Peyer's patch (tissue), 4 donors: ENCODE measurements around the gene TNFRSF14. TPM values are rescaled to one million over a fixed set of nuclear protein-coding genes. Genes with fewer than 3 reads are reported as not detected.

Experiments
- DNase-seq, 3 donors: peaks; one replicate each; pipeline ENCODE4 v3.0.0-alpha.2; 2017 to 2019
- H3K27ac ChIP-seq, 4 donors: fragments of 200-600 bp; sonication (generic); one replicate each; pipeline ENCODE4 v1.5.1; 2016 to 2019
- H3K27me3 ChIP-seq, 2 donors: fragments of 200-600 bp; sonication (generic); one replicate each; pipeline ENCODE4 v1.5.1; 2019
- H3K36me3 ChIP-seq, 3 donors: fragments of 200-600 bp; sonication (generic); one replicate each; pipeline ENCODE4 v1.5.1; 2016 to 2019
- H3K4me1 ChIP-seq, 4 donors: fragments of 200-600 bp; sonication (generic); one replicate each; pipeline ENCODE4 v1.5.1; 2016 to 2019
- H3K4me3 ChIP-seq, 4 donors: fragments of 200-600 bp; sonication (generic); 1 replicate in 3 of 4; 2 replicates in 1 of 4; pipeline ENCODE4 v1.5.1; 2016 to 2019; ENCODE audit warnings: mild to moderate bottlenecking in 1 of 4
- H3K9me3 ChIP-seq, 4 donors: fragments of 200-600 bp; sonication (generic); one replicate each; pipeline ENCODE4 v1.5.1; 2016 to 2019; ENCODE audit warnings: mild to moderate bottlenecking in 1 of 4
- POLR2A ChIP-seq, 2 donors: fragments of 450-650 bp; IDR thresholded peaks; one replicate each; pipeline ENCODE4 v1.5.1; 2017; ENCODE audit warnings: antibody characterized with exemption in 2 of 2, mild to moderate bottlenecking in 2 of 2, moderate library complexity in 2 of 2
- total RNA-seq, 4 donors: library from RNA; depleted of rRNA; stranded (reverse); fragments of >200 nt; gene quantifications; one replicate each; pipeline ENCODE4 v1.1.0, GENCODE V29; 2016
- TF ChIP-seq, protein P1 (sequence below), 6 experiments: fragments of 450-650 bp in 4 of 6; fragments of 200-600 bp in 2 of 6; sonication (generic) in 1 of 6; IDR thresholded peaks; one replicate each; pipeline ENCODE4 v1.5.1; 2017 to 2019; ENCODE audit warnings: antibody characterized with exemption in 6 of 6, mild to moderate bottlenecking in 3 of 6, moderate library complexity in 1 of 6

The TNFRSF14 gene
- total RNA-seq, 4 donors from 2014 or later = 231 to 532 (median 316) TPM

GRCh38 chr1:2515763-2516080 lies 40.4 kb upstream of the TNFRSF14 start:
- H3K27me3 ChIP-seq = no peaks in the 10 kb centered on the region
- DNase-seq = no peak
- no peaks in the 10 kb centered on the region for H3K4me1 ChIP-seq
- no peak overlapping the region for H3K4me3 ChIP-seq
- no peak overlapping the region for H3K27ac ChIP-seq
- no peaks in the 10 kb centered on the region for H3K9me3 ChIP-seq
- no peak for TF ChIP-seq POLR2A (IDR thresholded peaks at IDR 0.05)
- TF ChIP-seq, protein P1, sequence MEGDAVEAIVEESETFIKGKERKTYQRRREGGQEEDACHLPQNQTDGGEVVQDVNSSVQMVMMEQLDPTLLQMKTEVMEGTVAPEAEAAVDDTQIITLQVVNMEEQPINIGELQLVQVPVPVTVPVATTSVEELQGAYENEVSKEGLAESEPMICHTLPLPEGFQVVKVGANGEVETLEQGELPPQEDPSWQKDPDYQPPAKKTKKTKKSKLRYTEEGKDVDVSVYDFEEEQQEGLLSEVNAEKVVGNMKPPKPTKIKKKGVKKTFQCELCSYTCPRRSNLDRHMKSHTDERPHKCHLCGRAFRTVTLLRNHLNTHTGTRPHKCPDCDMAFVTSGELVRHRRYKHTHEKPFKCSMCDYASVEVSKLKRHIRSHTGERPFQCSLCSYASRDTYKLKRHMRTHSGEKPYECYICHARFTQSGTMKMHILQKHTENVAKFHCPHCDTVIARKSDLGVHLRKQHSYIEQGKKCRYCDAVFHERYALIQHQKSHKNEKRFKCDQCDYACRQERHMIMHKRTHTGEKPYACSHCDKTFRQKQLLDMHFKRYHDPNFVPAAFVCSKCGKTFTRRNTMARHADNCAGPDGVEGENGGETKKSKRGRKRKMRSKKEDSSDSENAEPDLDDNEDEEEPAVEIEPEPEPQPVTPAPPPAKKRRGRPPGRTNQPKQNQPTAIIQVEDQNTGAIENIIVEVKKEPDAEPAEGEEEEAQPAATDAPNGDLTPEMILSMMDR (IDR thresholded peaks at IDR 0.05) = no peak
- peaks cover 0 to 99% (median 0%) of the 10 kb centered on the region in 3 donors for H3K36me3 ChIP-seq

- Histone ChIP-seq H3K4me3 (no peak overlapping the region), H3K9me3 (no peaks in the 10 kb centered on the region), H3K4me1 (no peaks in the 10 kb centered on the region), H3K27me3 (no peaks in the 10 kb centered on the region), H3K27ac (no peak overlapping the region), H3K36me3 (peaks cover 0 to 99% (median 0%) of the 10 kb centered on the region in 3 donors)
- DNase-seq = no peak
- no peak for TF ChIP-seq POLR2A (IDR thresholded peaks at IDR 0.05)
- TF ChIP-seq, protein P1 (IDR thresholded peaks at IDR 0.05) = no peak
Measured at GRCh38 chr1:2516124-2516523, 40.0 kb upstream of the TNFRSF14 start.

DNA sequence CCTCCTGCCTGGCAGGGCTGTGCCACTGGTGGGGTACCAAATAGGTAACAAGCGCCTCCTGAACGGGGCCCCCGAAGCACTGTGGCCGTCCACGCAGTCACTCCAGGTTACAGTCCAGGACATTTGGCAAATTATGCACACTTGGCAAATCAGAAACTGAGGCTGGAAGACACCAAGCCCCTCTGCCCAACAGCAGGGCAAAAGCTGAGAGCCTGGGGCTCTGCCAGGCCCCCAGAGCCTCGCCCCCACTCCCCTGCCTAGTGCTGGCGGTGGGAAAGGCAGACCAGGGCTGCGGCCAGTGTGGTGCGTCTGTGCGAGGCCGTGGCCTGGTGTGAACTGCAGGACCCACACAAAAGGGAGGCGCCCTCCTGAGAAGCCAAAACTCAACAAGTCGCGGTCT lies 39.2 kb upstream of the TNFRSF14 start:
- Histone ChIP-seq H3K27me3 (no peaks in the 10 kb centered on the region), H3K4me1 (no peaks in the 10 kb centered on the region), H3K27ac (no peak overlapping the region), H3K4me3 (no peak overlapping the region), H3K36me3 (peaks cover 0 to 98% (median 0%) of the 10 kb centered on the region in 3 donors), H3K9me3 (no peaks in the 10 kb centered on the region)
- no peak for TF ChIP-seq POLR2A (IDR thresholded peaks at IDR 0.05)
- TF ChIP-seq, protein P1 (IDR thresholded peaks at IDR 0.05) = no peak
- DNase-seq = no peak

- Histone ChIP-seq H3K27me3 (no peaks in the 10 kb centered on the region), H3K36me3 (peaks cover 0 to 88% (median 0%) of the 10 kb centered on the region in 3 donors), H3K4me3 (no peak overlapping the region), H3K9me3 (no peaks in the 10 kb centered on the region), H3K27ac (no peak overlapping the region), H3K4me1 (no peaks in the 10 kb centered on the region)
- no peak for DNase-seq
- TF ChIP-seq, protein P1 (IDR thresholded peaks at IDR 0.05) = no peak
- TF ChIP-seq POLR2A (IDR thresholded peaks at IDR 0.05) = no peak
Measured at GRCh38 chr1:2517966-2518365, 38.2 kb upstream of the TNFRSF14 start.

DNA sequence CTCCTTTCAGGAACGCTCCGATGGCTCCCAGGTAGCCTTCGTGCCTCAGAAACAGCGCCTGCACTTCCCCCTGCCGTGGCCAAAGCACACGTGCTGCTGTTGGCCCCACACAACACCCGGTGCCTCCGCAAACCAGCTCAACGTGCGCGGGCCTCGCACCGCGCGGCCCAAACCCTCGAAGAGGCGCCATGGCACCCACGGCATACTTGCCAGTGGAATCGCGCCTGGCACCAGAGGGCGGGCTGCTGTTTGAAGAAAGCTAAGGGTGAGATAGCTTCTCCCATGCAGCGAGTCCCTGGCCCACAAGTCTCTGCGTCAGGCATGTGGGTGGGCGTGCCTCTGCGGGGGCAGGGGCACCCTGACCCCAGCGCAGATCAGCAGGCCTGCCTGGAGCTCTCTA lies 37.6 kb upstream of the TNFRSF14 start:
- no peak for DNase-seq
- Histone ChIP-seq H3K27me3 (no peaks in the 10 kb centered on the region), H3K4me3 (no peak overlapping the region), H3K36me3 (peaks cover 0 to 82% (median 0%) of the 10 kb centered on the region in 3 donors), H3K9me3 (no peaks in the 10 kb centered on the region), H3K4me1 (peaks cover 0 to under 1% (median 0%) of the 10 kb centered on the region in 4 donors), H3K27ac (no peak overlapping the region)
- TF ChIP-seq POLR2A (IDR thresholded peaks at IDR 0.05) = no peak
- TF ChIP-seq, protein P1 (IDR thresholded peaks at IDR 0.05) = no peak
